Neural crest cell (in vitro differentiated cells): Measurements from ENCODE around the gene ADRA2B. TPM values are rescaled to one million over a fixed set of nuclear protein-coding genes. Genes with fewer than 3 reads are reported as not detected.
"Not testable (repeated sequence)": the region's sequence is repeated elsewhere in the genome, so short reads cannot be mapped to it uniquely, and the experiment has no call there.

Experiments used
- DNase-seq: peaks from one replicate; pipeline ENCODE4 v3.0.0; 2021; ENCODE audit warnings: low read depth, mixed read lengths, low spot score
- H3K27ac Mint-ChIP-seq: one replicate; pipeline ENCODE4 v1.8.0; 2021; ENCODE audit warnings: mild to moderate bottlenecking, mixed read lengths; ENCODE audit not compliant: unreplicated experiment
- H3K27me3 Mint-ChIP-seq: 2 replicates; pipeline ENCODE4 v1.8.0; 2021; ENCODE audit warnings: low read depth, mild to moderate bottlenecking, mixed read lengths
- H3K36me3 Mint-ChIP-seq: 2 replicates; pipeline ENCODE4 v1.8.0; 2021; ENCODE audit warnings: low read depth, mild to moderate bottlenecking, mixed read lengths
- H3K4me1 Mint-ChIP-seq: 2 replicates; pipeline ENCODE4 v1.8.0; 2021; ENCODE audit warnings: mixed read lengths
- H3K4me3 Mint-ChIP-seq: one replicate; pipeline ENCODE4 v1.8.0; 2021; ENCODE audit warnings: mild to moderate bottlenecking, mixed read lengths
- H3K9me3 Mint-ChIP-seq: 2 replicates; pipeline ENCODE4 v1.8.0; 2021; ENCODE audit warnings: mixed read lengths
- CTCF ChIP-seq: fragments of 200-600 bp; sonication (generic); conservative IDR thresholded peaks from 2 replicates; pipeline ENCODE4 v1.5.0; 2021; ENCODE audit warnings: antibody characterized with exemption, mild to moderate bottlenecking
- total RNA-seq: library from RNA; stranded (reverse); gene quantifications from 2 replicates; pipeline ENCODE4 v1.2.1, GENCODE V29; 2021

Gene ADRA2B
- total RNA-seq, 1 donor from 2014 or later = 0.79 TPM

DNA sequence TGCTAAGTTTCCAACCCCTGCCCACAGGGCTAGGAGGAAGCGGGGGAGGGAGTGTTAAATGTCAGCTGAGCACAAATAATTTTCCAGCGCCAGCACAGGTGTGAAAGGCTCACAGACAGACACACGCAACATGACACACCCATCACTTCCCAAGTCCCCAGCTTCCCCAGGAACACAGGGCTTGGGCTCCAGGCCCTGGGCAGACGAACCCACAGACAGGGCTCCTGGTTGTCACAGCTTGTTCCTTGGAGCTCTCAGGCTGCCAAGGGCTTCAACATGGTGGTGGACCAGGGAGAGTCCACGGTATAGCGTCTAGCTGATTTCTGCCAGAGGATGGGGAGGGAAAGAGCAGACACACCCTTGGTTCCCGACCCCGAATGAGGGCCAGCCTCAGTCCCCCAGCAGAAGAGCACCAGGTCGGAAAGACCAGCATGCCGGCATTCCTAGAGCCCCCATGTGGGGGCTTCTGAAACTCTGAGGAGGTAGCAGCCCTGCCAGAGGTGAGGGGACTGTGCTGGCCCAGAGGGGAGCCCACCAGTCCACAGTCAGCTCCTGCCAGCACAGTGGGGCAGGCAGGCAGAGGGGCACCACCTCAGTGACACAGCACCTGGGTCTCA, 27.0 kb upstream of the ADRA2B start:
- peaks cover 8% of the 10 kb centered on the region for H3K4me1 Mint-ChIP-seq
- H3K36me3 Mint-ChIP-seq = no peaks in the 10 kb centered on the region
- H3K4me3 Mint-ChIP-seq = no peak overlapping the region
- TF ChIP-seq CTCF = no peak
- DNase-seq = no peak
- H3K27ac Mint-ChIP-seq = no peak overlapping the region
- no peaks in the 10 kb centered on the region for H3K9me3 Mint-ChIP-seq
- peaks cover 44% of the 10 kb centered on the region for H3K27me3 Mint-ChIP-seq

DNA sequence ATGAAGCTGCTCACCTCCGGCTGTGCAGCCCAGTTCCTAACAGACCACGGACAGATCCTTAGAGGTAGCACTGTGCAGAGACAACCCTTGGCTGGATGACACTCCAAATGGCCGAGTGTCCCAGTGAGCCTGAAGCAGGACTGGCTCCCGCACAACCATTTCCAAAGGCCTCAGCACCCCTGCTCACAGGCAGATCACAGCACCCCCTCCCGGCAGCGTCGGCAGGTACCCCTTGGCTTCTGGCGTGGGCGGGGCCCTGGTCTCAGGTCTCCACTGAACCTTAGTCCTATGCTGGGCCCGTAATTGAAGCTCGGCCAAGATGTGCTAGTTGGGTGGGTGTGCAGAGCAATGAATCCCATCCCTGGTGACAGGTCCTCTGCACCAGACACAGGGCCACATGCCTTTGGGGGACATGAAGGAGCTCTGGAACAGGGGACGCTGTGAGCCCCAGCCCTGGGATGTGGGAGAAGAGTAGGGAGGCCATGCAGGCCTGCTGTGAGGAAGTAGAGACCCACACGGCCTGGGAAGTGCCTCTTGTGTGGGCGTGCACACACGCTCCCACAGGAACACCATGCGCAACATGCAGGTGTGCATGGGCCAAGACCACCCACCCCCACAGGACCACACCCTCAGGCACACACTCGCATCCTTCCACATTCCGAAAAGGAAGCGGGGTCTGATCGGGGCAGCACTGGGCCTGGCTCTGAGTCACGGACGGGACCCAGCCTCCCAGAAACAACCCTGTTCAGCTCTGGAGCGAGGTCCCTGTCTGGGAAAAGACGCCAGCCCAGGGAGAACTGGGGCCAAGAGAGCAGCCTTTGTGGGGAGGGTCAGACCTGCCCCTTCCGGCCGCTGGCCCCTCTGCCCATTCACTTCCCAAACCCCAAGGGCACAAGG, 26.1 kb upstream of the ADRA2B start:
- H3K4me3 Mint-ChIP-seq = no peak overlapping the region
- DNase-seq = no peak
- H3K4me1 Mint-ChIP-seq = peaks cover 5% of the 10 kb centered on the region
- no peak overlapping the region for H3K27ac Mint-ChIP-seq
- TF ChIP-seq CTCF = no peak
- H3K27me3 Mint-ChIP-seq = peaks cover 40% of the 10 kb centered on the region
- H3K36me3 Mint-ChIP-seq = no peaks in the 10 kb centered on the region
- no peaks in the 10 kb centered on the region for H3K9me3 Mint-ChIP-seq

DNA sequence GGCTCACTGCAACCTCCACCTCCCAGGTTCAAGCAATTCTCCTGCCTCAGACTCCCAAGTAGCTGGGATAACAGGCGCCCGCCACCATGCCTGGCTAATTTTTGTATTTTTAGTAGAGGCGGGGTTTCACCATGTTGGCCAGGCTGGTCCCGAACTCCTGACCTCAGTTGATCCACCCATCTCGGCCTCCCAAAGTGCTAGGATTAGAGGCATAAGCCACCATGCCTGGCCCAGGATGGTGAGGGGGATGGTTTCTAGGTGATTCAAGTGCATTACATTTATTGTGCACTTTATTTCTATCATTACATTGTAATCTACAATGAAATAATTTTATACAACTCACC, 25.2 kb upstream of the ADRA2B start:
- not testable (repeated sequence) for DNase-seq, H3K9me3 Mint-ChIP-seq, H3K4me1 Mint-ChIP-seq, H3K36me3 Mint-ChIP-seq, H3K27ac Mint-ChIP-seq, H3K4me3 Mint-ChIP-seq
- peaks cover 31% of the 10 kb centered on the region for H3K27me3 Mint-ChIP-seq

DNA sequence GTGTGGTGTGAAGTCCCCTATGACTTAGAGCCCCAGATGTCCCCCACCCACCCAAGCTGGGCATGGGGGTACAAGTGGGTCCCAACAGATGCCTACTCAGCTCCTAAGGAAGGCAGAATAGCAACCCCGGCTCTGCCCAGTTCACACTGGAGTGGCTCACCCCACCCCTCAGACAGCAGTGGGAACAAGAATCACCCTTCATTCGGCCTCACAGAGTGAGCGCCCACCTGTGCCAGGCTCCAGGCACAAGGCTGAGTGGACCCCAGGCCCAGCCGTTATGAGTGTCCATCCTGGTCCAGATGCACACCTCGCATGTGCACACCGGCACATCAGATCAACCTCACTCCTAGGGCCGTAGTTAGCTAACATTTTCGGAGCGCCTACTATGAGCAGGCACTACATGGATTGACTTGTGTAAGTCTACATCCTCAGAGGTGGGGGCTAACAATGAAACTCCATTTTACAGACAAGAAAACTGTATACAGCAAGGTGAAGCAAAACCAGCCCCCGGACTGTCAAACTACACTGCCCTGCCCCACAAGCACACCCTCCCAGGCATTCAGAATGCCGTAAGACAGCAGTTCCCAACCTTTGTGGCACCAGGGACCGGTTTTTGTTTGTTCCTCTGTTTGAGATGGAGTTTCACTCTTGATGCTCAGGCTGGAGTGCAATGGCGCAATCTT, 24.7 kb upstream of the ADRA2B start:
- H3K4me1 Mint-ChIP-seq = peaks cover 5% of the 10 kb centered on the region
- H3K36me3 Mint-ChIP-seq = no peaks in the 10 kb centered on the region
- no peaks in the 10 kb centered on the region for H3K9me3 Mint-ChIP-seq
- peaks cover 28% of the 10 kb centered on the region for H3K27me3 Mint-ChIP-seq
- no peak for DNase-seq
- no peak overlapping the region for H3K4me3 Mint-ChIP-seq
- TF ChIP-seq CTCF = no peak
- H3K27ac Mint-ChIP-seq = no peak overlapping the region

DNA sequence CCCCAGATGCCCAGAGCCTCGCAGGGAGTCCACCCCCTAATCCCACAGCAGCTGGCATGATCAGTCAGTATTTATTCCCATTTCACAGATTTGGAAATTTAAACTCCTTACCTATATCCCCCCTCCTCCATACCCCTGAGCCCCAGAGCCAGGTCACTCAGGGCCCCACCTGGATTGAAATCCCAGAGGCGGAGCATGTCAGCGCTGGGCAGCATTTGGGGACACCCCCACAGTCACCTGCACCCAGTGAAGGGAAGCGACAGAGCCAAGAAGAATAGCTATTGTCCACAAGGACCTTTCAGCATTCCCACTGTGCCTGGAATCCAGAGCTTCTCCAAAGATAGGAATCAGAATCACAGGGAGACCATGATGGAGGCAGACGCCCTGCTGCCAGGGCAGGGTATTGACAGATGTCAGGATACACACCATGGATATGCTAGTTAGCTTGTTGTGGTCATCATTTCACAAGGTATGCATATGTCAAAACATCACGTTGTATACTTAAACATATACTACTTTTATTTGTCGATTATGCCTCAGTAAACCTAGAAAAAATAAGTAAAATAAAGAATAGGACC, 22.9 kb upstream of the ADRA2B start:
- Mint-ChIP-seq H3K27me3 (peaks cover 18% of the 10 kb centered on the region), H3K27ac (no peak overlapping the region), H3K4me1 (peaks cover 2% of the 10 kb centered on the region), H3K9me3 (no peaks in the 10 kb centered on the region), H3K36me3 (no peaks in the 10 kb centered on the region), H3K4me3 (no peak overlapping the region)
- DNase-seq = no peak
- TF ChIP-seq CTCF = no peak
